DLD1 (cell line): Measurements from ENCODE around the gene SDS.

Source experiments
- in situ Hi-C: cut with HindIII; loops from 2 replicates; pipeline ENCODE4 v1.10.0; 2017; ENCODE audit warnings: low sequenced_read_pairs

SDS gene

DNA sequence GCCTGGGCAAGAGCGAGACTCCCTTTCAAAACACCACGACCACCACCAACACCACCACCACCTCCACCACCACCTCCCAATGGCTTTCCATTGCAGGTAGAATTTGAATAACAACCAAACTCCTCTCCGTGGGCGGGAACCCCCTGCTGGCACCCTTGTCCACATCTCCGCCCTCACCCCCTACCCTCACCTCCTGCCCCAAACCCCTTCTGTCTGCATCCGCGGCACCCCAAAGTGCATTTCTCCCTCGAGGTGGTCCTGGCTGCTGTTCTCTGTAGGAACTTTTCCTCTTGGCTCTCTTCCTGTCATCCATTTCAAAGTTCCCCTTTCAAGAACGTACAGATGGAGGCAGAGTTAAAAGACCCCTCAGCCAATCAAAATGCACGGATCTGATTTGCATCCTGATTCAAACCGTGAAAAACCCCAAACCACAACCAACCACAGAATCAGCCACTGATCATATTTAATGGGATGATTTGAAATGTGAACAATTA, 22.3 kb upstream of the SDS start:
- in situ Hi-C loops: no loop called here

DNA sequence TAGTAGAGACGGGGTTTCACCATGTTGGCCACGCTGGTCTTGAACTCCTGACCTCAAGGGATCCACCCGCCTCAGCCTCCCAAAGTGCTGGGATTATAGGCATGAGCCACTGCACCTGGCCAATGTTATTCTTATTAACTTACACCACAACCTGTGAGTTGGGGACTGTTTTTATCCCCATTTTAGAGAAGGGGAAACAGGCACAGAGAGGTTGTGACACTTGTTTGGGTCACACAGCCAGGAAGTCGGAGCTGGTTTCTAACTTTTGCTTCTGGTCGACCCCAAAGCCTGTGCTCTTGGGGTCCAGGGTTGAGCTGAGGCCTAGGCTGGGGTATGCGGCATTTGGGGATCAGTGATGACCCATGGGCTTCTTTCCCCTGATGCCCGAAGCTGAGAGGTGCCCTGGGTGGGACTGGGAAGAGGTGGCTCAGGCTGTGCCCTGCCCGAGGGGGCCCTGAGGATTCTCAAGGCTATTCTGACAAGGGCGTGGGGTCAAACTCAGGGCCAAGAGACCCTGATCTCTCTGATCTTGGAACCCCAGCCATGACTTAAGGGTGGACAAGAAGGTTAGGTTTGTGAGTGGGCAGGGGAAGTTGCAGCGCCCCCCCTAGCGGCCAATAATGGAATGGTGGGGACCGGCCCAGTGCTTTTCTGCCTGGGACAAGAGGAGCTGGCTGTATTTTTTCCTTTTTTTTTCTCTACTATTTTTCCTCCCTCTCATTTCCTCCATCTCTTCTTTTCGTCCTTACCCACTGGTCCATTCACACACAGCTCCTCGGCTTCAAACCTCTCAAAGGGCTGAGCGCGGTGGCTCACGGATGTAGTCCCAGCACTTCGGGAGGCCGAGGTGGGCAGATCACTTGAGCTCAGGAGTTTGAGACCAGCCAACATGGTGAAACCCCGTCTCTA, 21.5 kb upstream of the SDS start:
- in situ Hi-C loops: no loop called here

DNA sequence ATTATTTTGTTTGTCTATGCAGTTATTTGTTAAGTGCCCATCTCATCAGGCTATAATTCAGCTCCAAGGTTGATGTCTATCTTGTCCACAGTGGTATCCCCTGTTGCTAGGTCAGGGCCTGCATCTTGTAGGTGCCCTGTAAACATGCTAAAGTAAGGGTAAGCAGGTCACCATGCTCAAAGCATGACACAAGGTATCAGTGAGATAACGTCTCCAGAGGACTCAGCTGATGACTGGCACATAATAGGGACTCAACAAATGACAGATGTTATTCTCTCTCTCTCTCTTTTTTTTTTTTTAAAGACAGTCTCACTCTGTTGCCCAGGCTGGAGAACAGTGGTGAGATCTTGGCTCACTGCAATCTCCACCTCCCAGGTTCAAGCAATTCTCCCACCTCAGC, 20.8 kb upstream of the SDS start:
- in situ Hi-C loops: no loop called here

DNA sequence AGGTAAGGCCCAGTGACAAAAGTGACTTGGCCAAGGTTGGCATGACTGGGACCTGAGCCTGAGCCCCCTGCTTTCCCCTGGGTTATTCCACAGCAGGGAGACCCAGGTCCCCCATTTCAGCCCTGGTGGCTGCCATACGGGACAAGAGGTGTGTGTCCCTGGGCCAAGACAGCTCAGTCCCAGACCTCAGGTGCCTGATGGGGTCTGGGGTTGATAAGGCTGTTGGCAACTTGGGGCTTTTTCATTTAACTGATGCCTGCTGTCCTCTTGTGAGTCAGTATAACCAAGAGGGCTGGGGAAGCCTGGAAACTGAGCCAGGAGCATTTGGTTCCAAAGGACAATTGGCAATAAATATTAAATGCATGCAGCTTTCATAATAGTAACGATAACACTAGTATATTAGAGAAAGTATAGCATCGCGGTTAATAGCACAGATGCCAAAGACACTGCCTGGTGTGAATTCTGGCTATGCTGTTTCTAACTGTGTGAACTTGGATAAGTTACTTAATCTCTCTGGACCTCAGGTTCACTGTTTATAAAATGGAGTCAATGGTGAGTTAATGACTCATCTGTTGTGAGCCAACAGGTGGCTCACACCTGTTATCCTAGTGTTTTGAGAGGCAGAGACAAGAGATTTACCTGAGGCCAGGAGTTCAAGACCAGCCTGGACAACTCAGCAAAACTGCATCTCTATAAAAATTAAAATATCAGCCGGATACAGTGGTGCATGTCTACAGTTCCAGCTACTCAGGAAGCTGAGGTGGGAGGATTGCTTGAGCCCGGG, 19.4 kb upstream of the SDS start:
- in situ Hi-C loops: no loop called here

DNA sequence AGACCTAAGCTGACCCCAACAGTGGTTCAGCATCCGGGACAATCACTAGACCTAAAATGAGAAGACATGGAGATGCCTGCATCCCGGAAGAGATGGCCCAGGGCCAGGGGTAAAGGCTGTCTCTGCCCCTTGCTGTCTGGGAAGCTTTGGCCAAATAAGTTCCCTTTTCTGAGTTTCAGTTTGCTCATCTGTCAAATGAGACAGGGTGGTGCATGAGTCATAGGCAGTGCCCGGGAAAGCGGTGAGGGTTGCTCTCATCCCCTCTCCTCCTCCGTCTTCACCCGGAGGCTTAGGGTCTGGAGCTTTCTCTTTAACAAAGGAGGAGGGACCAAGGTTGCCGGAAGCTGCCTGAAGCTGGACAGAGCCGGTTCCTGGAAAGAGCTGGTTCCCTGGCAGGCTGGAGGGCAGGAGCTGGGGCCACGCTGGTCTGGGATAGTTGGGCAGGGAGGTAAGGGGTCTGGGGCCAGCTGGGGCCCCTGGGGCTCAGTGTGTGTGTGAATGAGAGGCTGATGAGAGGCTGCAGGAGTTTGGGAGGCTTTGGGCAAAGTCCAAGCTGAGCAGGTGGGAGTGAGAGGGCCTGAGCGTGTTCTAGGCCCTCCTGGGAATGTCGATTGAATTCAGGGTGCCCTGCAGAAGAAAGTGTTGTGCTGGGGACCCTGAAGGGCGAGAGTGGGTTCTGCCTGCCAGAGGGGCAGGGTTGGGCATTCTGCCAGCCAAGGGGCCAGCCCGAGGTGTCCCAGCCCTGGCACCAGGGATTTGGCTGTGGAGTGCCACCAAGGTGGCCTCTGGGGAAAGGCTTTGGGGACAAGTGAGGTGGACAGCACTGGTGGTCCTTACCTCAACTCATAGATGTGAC, 18.6 kb upstream of the SDS start, which contains the start of gene SDSL:
TSS of gene SDSL (plus strand) at position 351 of the 856 bp plus-strand sequence. CDS start 5,603 bp downstream, outside the sequence.
- in situ Hi-C loops: no loop called here

DNA sequence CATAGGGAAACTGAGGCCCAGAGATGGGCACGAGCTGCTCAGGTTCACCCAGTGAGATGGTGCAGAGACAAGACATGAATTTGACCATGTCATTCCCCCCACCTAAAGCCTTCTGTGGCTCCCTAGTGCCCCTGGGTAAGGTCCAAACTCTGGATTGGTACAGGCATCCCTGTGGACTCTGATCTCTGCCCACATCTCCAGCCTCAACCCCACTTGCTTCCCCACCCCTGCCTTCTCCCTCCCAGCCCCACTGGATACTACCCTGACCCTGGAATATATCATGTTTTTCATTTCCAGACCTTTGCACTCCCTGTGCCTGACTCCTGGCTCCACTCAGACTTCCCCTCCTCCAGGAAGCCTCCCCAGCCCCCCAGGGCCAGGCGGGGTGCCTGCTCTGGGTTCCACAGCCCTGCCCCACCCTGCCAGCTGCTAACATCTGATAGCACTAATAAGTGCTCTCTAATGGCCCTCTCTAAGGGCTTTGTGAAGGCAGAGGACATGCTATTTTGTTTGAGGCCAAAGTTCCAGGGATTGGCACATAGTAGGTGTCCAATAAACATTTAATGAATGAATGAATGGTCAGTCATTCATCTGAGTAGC, 17.4 kb upstream of the SDS start:
- in situ Hi-C loops: no loop called here

DNA sequence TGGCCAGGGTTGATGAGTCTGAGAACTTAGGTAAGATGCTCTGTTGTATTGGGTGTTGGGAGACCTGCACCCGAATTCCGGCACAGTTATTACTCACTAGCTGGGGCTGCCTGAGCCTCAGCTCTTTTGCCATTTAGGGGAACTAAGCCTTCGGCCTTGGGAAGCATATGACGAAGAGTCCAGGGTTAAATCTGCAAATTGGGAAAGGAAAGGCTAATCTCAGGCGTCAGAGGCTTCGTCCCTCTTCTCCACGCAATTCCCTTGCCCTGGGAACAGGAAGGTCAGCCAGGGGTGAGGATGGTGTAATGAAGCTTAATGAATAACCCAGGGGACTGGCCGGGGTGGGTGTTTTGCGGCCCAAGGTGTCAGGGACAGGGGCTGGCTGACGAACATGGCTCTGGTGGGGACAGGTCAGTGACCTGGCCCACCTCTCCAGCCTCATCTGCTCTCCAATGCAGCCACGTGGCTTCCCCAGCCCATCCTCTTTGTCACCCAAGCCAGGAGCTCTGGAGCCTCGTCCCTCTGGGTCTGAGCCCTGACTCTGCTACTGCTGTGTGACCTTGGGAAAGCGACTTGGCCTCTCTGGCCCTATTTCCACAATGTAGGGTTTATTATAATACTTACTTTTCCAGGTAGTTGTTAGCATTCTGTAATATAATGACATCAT, 14.7 kb upstream of the SDS start:
- in situ Hi-C loops: no loop called here

DNA sequence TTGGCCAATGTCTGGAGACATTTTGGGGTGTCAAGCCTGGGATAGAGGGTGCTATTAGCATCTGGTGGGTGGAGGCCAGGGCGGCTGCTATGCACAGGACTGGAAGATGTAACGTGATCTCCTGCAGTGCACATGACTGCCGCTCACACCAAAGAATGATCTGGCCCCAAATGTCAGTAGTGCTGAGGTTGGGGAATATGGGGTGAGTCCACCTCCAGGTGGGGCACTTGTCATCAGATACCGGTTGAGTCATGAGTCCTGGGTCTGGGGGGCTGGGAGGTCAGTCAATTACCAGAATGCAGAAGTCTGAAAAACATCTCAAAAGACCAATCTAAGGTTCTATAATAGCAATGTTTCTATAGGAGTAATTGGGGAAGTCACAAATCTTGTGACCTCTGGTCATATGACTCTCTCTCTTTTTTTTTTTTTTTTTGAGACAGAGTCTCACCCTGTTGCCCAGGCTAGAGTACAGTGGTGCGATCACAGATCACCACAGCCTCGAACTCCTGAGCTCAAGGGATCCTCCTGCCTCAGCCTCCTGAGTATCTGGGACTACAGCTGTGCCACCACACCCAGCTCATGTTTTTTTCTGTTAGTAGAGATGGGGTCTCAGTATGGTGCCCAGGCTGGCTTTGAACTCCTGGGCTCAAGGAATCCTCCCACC, 12.5 kb upstream of the SDS start:
- in situ Hi-C loops: no loop called here

DNA sequence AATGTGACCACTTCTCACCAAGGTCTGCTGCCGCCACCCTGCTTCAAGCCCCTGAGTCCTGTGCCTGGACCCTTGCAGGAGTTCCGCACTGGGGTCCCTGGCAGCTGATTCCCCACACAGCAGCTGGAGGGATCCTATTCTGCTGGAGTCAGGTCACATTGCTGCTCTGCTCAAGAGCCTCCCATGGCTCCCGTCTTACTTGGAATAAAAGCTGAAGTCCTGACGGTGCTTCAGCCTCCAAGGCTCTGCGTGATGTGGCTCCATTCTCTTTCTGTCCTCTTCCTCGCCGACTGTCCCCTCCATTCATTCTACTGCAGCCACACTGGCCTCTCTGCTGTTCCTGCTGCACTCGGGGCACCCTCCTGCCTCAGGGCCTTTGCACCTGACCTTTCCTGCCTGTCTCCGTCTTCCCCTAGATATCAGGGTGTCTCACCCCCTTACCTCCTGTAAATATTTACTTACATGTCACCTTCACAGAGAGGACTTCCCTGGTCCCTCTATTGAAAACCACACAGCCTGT, 10.9 kb upstream of the SDS start:
- in situ Hi-C loops: no loop called here

DNA sequence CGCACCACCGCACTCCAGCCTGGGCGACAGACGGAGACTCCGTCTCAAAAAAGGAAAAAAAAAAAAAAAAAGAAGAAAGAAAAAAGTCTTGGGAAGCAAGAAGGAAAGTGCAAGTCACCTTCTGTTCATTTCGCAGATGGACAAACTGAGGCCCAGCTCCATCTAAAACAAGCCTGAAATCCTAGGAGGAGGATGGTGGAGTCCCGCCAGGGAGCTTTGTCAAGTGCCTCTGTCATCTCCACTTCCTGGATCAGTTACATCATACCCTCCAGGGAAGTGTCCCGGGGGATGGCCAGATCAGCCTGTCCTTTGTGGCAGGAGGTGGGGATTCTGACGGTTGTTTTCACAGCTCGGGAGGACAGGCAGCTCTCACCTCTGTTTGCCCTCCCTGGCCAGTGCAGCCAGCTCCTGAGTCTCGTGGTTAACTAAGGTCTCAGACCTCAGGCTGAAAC, 9.8 kb upstream of the SDS start:
- in situ Hi-C loops: no loop called here

DNA sequence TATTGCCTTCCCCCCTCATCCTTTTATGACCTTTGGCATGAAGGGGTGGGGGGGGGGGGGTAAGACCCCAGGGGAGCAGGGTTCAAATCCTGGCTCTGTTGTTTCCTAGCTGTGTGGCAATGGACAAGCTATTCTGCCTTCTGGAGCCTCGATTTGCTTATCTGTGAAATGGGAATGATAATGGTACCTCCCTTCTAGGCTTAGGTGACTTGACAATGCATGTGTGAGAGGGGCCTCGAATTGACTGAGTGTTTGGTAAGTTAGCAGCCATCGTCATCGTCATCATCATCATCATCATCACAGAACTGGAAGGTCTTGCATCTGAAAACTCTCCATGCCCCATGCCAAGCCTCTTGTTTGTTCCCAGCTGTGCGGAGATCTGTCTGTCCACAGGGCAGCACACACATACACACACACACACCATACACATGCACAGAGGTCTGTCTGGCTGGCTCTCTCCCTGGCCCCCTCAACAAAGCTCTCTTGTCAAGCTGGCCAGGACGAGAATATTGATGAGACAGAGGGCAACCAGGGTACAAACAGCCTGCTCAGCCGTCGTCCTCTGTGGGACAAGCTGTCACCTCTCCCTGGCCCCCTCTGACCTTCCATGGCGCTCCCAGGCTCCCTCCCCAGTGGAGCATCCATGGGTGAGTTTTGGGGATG, 5.9 kb upstream of the SDS start:
- in situ Hi-C loops: no loop called here

DNA sequence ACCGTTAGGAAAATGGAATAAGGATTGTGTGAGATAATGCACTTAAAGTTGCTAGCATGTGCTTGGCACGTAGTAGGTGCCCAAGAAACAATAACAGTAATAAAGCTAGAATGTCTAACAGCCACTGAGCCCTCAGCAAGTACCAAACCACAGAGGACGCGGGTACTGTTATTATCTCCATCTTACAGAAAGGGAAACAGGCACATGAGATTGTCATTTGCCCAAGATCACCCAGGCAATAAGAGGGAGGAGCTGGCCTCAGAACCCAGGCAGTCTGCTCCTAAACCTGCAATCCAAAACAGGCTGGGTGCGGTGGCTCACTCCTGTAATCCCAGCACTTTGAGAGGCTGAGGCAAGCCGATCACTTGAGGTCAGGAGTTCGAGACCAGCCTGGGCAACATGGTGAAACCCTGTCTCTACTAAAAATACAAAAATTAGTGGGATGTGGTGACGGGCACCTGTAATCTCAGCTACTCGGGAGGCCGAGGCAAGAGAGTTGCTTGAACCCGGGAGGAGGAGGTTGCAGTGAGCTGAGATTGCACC, 5.1 kb upstream of the SDS start:
- in situ Hi-C loops: no loop called here

DNA sequence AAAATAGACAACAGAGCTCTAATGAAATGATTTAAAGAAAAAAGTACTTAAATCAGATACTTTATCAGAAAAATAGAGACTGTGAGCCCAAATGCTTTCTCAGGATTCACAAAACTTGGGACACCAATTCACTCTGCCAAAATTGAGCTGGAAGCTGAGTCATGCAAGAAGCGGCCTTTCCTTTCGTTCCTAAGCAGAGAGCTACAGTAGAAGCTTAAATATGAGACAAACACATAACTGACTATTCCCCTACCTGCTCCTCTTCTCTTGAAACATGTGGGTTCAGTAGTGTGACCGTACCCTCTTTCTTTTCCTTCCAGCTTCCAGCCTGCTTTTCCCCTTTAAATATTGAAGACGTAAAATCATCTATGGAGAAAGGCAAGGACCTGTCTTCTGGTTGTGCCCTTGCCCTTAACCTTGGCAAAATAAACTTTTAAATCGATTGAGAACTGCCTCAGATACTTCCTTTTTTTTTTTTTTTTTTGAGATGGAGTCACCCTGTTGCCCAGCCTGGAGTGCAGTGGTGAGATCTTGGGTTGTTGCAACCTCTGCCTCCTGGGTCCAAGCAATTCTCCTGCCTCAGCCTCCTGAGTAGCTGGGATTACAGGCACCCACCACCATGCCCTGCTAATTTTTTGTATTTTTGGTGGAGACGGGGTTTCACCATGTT, 4.4 kb upstream of the SDS start:
- in situ Hi-C loops: no loop called here

DNA sequence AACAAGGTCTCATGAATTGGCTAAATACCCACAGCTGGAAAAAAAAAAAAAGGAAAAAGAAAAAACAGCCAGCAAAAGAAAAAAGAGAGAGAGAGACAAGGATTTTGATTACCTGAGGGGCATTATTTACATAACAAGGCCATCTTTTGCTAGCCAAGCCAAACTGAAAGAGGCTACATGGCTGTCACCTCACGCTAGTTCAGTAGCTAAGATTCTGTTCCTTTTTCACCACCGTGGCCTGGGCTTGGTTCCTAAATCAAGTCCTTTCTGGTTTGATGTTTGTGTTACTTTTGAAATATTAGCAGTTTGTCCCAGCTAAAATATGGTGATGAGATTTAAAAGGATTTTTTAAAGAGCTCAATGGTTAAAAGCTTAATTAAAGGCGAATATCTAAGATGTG, 2.0 kb upstream of the SDS start:
- in situ Hi-C loops: no loop called here

DNA sequence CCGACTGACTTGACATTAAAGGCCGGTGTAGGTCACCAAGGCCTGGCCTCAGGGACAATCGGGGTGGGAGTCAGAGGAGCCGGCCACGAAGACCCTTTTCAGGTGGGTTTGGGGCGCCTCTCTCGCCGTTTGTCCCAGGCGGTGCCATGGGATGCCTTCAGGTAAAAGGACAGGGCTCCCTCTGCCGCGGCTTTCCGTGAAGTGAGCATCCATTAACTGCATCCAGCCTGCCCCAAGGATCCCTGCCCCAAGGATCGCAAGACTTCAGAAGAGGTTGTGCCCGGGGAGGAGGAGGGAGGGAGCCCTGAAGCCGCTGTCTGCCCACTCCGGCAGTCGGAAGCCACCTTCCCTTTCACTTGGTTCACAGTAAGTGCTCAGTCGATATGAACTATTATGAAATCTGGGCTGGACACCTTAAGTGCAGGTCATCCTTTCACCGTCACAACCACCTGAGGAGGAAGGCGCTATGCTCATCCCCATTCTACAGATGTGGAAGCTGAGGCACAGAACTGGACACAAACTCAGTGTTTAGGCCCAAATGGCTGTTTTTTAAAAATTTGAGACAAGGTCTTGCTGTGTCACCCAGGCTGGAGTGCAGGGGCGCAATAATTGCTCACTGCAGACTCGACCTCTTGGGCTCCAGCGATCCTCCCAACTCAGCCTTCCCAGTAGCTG, 964 bp downstream of the SDS start:
- in situ Hi-C loops: no loop called here

DNA sequence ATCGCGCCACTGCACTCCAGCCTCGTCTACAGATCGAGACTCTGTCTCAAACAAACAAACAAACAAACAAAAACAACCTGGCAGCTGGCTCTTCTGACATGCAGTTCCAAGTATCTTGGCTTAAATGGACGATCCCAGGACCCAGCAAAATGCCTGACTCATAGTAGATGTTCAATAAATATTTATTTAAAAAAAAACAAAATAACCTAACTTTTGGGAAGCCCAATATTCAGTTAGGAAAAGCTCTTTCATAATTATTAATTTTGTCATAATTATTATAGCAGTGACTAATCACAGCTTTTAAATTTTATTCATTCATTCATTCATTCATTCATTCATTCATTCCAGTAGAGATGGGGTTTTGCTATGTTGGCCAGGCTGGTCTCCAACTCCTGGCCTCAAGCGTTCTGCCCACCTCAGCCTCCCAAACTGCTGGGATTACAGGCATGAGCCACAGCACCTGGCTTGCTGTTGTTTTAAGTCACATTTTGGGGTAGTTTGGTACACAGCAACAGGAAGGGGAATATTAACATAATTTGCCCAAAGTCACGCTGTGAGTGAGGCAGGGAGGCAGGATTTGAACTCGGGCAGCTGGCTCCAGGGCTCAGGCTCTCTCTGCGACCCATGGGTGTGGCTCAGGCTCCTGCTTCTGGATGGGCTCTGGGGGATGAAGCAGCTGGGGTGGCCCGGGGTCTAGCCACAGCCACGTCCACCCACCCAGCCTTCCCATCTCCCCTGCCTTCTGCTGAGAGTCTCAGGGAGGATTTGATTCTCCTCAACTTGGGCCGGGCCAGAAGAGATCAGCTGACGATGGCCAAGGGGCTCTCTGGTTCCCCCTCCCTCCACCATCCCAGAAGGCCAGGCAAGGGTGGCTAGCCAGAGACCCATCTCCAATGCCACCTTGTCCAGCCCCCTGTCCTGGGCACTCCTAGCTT, 2.4 kb downstream of the SDS start:
- in situ Hi-C loops: no loop called here
